Keratinocyte (primary cell): Measurements from ENCODE around the gene R3HCC1L.

ENCODE experiments used
- EZH2 ChIP-seq: IDR thresholded peaks from one replicate; pipeline ENCODE4 v1.6.1; 2012; ENCODE audit warnings: inconsistent platforms, mild to moderate bottlenecking, low read length, moderate library complexity
- TF ChIP-seq, protein P1 (sequence below), 3 experiments: IDR thresholded peaks in 1 of 3; conservative IDR thresholded peaks in 1 of 3; optimal IDR thresholded peaks in 1 of 3; 2 replicates in 2 of 3; 3 replicates in 1 of 3; pipeline versions ENCODE3 to v1.5.1; 2011; ENCODE audit warnings: low read length in 3 of 3, mild to moderate bottlenecking in 3 of 3, moderate library complexity in 2 of 3, control low read depth in 1 of 3, inconsistent platforms in 1 of 3; ENCODE audit not compliant: insufficient read depth in 2 of 3; ENCODE audit errors: extremely low read depth in 1 of 3

- TF ChIP-seq, protein P1, sequence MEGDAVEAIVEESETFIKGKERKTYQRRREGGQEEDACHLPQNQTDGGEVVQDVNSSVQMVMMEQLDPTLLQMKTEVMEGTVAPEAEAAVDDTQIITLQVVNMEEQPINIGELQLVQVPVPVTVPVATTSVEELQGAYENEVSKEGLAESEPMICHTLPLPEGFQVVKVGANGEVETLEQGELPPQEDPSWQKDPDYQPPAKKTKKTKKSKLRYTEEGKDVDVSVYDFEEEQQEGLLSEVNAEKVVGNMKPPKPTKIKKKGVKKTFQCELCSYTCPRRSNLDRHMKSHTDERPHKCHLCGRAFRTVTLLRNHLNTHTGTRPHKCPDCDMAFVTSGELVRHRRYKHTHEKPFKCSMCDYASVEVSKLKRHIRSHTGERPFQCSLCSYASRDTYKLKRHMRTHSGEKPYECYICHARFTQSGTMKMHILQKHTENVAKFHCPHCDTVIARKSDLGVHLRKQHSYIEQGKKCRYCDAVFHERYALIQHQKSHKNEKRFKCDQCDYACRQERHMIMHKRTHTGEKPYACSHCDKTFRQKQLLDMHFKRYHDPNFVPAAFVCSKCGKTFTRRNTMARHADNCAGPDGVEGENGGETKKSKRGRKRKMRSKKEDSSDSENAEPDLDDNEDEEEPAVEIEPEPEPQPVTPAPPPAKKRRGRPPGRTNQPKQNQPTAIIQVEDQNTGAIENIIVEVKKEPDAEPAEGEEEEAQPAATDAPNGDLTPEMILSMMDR (optimal IDR thresholded peaks at IDR 0.05 in 1 of 3, IDR thresholded peaks at IDR 0.05 in 1 of 3, conservative IDR thresholded peaks at IDR 0.05 in 1 of 3; ENCODE audit: extremely low read depth in 1 of 3, insufficient read depth in 2 of 3, low read length in 3 of 3), result no peak
- TF ChIP-seq EZH2, result no peak
These were observed 38.1 kb upstream of the R3HCC1L start for GRCh38 chr10:98096316-98096715.
